ENCODE data around the gene PSAP.
A peak's percentile ranks its signal among the peaks of the same experiment; 100 is the strongest.
"Not testable (repeated sequence)": the region's sequence is repeated elsewhere in the genome, so short reads cannot be mapped to it uniquely, and the experiment has no call there.

The PSAP gene

GRCh38 chr10:71850743-71851464 lies at the start of gene PSAP:
PSAP (minus strand) TSS chr10:71851251; CDS start chr10:71851221, 30 bp downstream.
- peak; percentile 98 to 99 for DNase-seq (ENCODE audit: low read depth in 2 of 2)

- DNase-seq (ENCODE audit: low read depth in 2 of 2) = no peak
Observed at GRCh38 chr10:71900441-71901180, 49.6 kb upstream of the PSAP start.

- DNase-seq (ENCODE audit: low read depth in 2 of 2) = no peak
Observed at GRCh38 chr10:71899665-71900412, 48.8 kb upstream of the PSAP start.

GRCh38 chr10:71898346-71898745 lies 47.3 kb upstream of the PSAP start:
- DNase-seq (ENCODE audit: low read depth in 2 of 2) = not testable (repeated sequence)

- DNase-seq (ENCODE audit: low read depth in 2 of 2) = no peak
Observed at GRCh38 chr10:71893920-71894319, 42.9 kb upstream of the PSAP start.

- DNase-seq (ENCODE audit: low read depth in 2 of 2) = no peak
Observed at GRCh38 chr10:71893258-71893815, 42.3 kb upstream of the PSAP start.

- no peak for DNase-seq (ENCODE audit: low read depth in 2 of 2)
Observed at GRCh38 chr10:71891437-71891836, 40.4 kb upstream of the PSAP start.

GRCh38 chr10:71889388-71889987 lies 38.4 kb upstream of the PSAP start:
- no peak for DNase-seq (ENCODE audit: low read depth in 2 of 2)

- DNase-seq (ENCODE audit: low read depth in 2 of 2) = peak; percentile 40 to 49
Observed at GRCh38 chr10:71888623-71889387, 37.8 kb upstream of the PSAP start.

GRCh38 chr10:71888248-71888622 lies 37.2 kb upstream of the PSAP start:
- DNase-seq (ENCODE audit: low read depth in 2 of 2) = no peak

GRCh38 chr10:71887743-71888142 lies 36.7 kb upstream of the PSAP start:
- no peak for DNase-seq (ENCODE audit: low read depth in 2 of 2)

- DNase-seq (ENCODE audit: low read depth in 2 of 2) = no peak
Observed at GRCh38 chr10:71882813-71883659, 32.0 kb upstream of the PSAP start.

- DNase-seq (ENCODE audit: low read depth in 2 of 2) = no peak
Observed at GRCh38 chr10:71881647-71882355, 30.8 kb upstream of the PSAP start.

GRCh38 chr10:71881307-71881624 lies 30.2 kb upstream of the PSAP start:
- not testable (repeated sequence) for DNase-seq (ENCODE audit: low read depth in 2 of 2)

- no peak for DNase-seq (ENCODE audit: low read depth in 2 of 2)
Observed at GRCh38 chr10:71880425-71881306, 29.6 kb upstream of the PSAP start.

- no peak for DNase-seq (ENCODE audit: low read depth in 2 of 2)
Observed at GRCh38 chr10:71878327-71879034, 27.4 kb upstream of the PSAP start.

GRCh38 chr10:71877821-71878220 lies 26.8 kb upstream of the PSAP start:
- no peak for DNase-seq (ENCODE audit: low read depth in 2 of 2)
